LNCAP (cell line): ENCODE results near the gene SLC25A44.

Source experiments
- TF ChIP-seq, protein P1 (sequence below): fragments of 450-650 bp; IDR thresholded peaks from 2 replicates; pipeline ENCODE4 v1.5.1; 2017; ENCODE audit warnings: mild to moderate bottlenecking

The SLC25A44 gene

DNA sequence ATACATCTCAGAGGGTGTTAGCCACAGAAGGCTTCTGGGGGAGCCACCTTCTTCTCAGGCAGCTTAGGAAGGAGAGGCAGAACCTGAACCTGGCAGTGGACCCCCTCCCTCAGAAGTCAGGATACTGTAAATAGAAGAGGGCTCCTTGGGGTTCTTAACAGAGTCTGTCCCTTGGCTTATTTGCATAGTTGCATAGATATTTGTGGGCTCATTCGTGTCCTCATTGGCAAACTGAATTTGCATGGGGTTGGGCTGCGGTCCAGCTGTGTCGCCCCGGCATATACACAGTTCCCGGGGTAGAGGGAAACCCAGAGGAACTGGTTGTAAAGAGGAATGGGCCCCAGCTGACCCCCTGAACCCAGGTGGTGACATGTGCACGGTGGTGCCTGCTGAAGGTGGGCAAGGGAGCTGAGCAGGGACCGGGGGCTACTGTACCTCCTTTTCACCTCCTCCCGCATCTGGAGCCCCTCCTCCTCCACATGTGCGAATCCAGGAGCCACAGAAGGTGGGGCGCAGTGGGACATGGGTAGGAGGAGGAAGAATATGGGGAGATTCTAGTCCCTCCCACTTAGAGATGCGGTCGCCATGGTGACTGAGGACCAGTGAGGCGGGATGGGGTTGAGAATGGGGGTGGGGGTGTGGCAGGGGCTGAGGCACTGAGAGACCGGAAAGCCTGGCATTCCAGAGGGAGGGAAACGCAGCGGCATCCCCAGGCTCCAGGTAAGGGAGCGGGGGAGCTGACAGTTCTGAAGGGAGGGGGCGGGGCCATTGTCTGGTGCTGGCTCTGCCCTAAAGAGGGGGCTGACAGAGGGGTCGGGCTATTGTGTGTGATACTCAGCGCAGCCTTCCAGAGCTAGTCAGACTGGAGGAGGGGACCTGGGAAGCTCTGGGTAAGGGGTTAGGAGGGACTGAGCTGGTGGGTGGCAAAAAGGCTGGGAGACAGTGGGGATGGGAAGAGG, 44.3 kb upstream of the SLC25A44 start:
- TF ChIP-seq, protein P1, sequence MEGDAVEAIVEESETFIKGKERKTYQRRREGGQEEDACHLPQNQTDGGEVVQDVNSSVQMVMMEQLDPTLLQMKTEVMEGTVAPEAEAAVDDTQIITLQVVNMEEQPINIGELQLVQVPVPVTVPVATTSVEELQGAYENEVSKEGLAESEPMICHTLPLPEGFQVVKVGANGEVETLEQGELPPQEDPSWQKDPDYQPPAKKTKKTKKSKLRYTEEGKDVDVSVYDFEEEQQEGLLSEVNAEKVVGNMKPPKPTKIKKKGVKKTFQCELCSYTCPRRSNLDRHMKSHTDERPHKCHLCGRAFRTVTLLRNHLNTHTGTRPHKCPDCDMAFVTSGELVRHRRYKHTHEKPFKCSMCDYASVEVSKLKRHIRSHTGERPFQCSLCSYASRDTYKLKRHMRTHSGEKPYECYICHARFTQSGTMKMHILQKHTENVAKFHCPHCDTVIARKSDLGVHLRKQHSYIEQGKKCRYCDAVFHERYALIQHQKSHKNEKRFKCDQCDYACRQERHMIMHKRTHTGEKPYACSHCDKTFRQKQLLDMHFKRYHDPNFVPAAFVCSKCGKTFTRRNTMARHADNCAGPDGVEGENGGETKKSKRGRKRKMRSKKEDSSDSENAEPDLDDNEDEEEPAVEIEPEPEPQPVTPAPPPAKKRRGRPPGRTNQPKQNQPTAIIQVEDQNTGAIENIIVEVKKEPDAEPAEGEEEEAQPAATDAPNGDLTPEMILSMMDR = no peak

DNA sequence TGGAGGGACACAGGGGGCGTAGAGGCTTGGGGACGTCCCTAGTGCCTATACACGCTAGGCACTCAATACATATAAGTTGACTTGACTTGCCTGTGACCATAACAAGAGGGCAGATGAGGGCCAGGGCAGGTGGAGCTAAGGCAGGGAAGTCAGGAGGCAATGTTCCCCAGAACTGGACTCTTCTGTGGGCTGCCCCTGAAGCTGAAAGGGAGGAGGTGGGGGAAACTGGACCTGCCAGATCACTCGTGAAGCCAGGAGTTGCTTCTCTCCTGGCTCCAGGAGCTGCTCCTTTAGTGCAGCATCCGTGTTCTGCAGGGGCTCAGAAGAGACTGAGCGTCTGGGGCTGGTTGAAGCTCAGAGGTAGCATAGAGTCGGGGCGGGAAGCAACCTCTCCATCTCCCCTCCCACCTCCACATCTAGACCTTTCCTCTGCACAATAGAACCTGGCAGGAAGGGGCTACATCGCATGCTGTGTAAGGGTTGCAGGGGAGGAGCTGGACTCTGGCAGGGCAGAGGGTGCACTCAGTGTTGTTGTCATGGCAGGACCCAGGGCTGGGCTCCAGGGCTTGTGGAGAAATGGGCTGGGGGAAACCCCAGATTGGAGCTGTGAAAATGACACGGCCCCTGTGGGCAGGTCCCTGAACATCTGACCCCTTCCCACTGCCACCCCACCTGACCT, 43.4 kb upstream of the SLC25A44 start:
- TF ChIP-seq, protein P1 = no peak

DNA sequence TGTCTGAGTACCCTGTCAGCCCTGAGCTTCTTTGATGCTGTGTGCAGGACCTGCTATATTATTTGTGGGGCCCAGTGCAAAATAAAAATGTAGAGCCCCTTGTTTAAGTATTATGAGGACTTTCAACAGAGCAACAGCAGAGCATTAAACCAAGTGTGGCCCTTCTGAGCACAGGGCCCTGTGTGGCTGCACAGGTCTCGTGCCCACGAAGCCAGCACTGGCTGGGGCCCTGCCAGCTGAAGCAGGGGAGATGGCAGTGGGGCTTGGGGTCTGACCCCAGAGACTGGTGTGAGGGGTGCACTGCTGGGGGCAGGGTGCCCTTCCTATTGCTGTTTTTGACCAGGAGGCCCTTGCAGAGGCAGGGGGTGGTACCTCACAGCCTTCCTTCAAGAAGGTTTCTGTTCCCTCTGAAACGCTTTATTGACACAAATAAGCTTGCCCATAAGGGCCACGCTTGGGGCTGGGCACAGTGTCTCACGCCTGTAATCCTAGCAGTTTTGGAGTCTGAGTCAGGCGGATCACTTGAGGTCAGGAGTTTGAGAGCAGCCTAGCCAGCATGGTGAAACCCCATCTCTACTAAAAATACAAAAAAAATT, 42.7 kb upstream of the SLC25A44 start:
- TF ChIP-seq, protein P1 = no peak

DNA sequence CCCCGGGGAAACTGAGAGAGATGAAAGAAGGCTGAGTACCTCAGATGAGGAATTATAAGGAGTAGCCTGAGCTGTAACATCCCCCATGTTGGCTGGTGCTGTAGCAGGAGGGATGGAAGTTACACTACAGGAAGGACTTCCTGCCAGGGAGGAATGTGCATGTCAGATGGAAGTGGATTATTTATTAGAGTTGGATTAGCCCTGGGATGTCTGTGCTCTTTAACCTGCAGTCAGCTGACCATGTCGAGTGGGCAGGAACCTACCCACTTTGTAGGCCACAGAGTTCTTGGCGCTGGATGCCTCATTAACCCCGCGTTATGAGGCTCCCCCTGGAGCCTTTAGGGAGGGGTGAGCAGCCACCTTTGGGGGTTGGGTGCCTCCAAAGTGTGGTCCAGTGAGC, 41.3 kb upstream of the SLC25A44 start:
- TF ChIP-seq, protein P1 = no peak

DNA sequence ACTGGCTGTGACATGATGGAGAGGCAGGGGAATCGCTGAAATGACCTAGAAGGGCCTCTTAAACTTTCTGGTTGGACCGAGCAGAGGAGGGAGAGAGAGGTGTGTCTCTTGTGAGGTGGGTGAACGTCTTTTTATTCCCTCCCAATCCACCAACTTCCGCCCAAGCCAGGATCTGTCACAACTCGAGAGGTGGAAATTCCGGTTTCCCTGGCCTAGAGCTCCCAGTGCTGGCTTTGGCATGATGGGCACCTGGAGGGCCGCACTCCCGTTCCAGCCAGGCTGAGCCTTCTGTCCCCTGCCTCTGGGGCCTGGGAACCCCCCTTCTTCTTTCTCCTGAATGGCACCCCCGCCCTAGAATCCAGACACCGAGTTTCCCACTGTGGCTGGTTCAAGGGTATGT, 40.5 kb upstream of the SLC25A44 start, which contains the start of gene SEMA4A:
Gene SEMA4A (plus strand): TSS at position 224 of the 400 bp plus-strand sequence. CDS start 994 bp downstream, outside the sequence.
- TF ChIP-seq, protein P1 = no peak

DNA sequence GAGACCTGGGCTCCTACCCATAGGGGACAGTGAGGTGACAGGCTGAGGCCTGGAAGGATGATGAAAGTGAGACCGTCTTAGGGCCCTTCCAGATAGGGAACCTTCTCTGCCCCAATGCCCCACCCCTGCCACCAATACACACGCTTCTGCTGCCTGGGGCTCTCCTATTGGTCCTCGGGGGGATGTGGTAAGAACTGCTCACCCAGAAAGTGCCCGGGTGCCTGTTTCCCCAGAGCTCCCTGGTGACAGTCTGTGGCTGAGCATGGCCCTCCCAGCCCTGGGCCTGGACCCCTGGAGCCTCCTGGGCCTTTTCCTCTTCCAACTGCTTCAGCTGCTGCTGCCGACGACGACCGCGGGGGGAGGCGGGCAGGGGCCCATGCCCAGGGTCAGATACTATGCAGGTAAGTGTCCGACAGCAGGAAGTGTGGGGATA, 39.6 kb upstream of the SLC25A44 start:
- TF ChIP-seq, protein P1 = no peak

DNA sequence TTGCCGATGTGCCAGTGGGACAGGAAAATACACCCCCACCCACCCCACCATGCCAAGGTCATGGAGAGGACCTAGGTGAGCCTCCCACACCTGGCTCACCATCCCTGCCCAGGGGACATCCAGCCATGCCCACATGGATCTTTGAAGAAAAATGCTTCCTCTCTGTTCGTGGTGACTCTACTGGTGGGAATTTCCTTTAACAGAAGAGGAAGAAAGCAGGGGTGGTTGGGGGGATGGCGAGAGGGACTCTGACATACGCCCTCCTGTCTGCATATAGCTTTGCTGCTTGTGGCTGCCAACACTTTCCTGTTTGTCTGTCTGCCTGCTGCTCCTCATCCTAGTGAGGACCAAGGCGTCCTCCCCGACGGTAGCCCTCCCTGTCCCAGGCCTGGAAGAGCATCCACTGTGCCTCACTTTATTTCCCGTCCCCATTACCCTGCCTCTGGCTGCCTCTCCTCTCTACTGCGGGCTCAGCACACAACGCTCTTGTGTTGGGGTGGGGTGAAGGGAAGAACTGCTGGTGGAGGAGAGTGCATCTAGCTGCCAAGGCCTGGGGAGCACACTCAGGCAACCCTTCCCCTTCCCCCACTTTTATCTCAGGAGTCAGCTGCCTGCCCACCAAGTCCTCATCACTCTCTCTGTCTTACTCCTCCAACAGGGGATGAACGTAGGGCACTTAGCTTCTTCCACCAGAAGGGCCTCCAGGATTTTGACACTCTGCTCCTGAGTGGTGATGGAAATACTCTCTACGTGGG, 38.0 kb upstream of the SLC25A44 start:
- TF ChIP-seq, protein P1 = no peak
